ENCODE measurements around the gene ACTN4.

Gene ACTN4

GRCh38 chr19:38727868-38728660 is 80.6 kb downstream of the ACTN4 start:
- DNase-seq, result no peak

- no peak for DNase-seq
Observed at GRCh38 chr19:38728752-38729541, 81.5 kb downstream of the ACTN4 start.

- peak; percentile 73 to 74 for DNase-seq
Observed at GRCh38 chr19:38729653-38730469, 82.4 kb downstream of the ACTN4 start.

- DNase-seq, result no peak
Observed at GRCh38 chr19:38730470-38730730, 83.0 kb downstream of the ACTN4 start.

- no peak for DNase-seq
Observed at GRCh38 chr19:38730731-38731589, 83.5 kb downstream of the ACTN4 start.

- DNase-seq, result no peak
Observed at GRCh38 chr19:38731654-38732301, 84.3 kb downstream of the ACTN4 start.

- DNase-seq, result no peak
Observed at GRCh38 chr19:38733241-38733492, 85.7 kb downstream of the ACTN4 start.

GRCh38 chr19:38733493-38734175 is 86.2 kb downstream of the ACTN4 start:
- DNase-seq, result no peak

- no peak for DNase-seq
Observed at GRCh38 chr19:38734176-38734425, 86.7 kb downstream of the ACTN4 start.

GRCh38 chr19:38734426-38735256 is 87.2 kb downstream of the ACTN4 start:
- peak in 1 of 2 donors; percentile 20 for DNase-seq

- peak; percentile 27 for DNase-seq
Observed at GRCh38 chr19:38735257-38735686, 87.8 kb downstream of the ACTN4 start.

GRCh38 chr19:38736036-38736412 is 88.6 kb downstream of the ACTN4 start:
- DNase-seq, result peak; percentile 60 to 71

- peak; percentile 75 to 78 for DNase-seq
Observed at GRCh38 chr19:38736413-38737280, 89.2 kb downstream of the ACTN4 start.

- DNase-seq, result no peak
Observed at GRCh38 chr19:38737281-38737865, 89.9 kb downstream of the ACTN4 start.

- no peak for DNase-seq
Observed at GRCh38 chr19:38737921-38738737, 90.7 kb downstream of the ACTN4 start.

- DNase-seq, result peak in 1 of 2 donors; percentile 35
Observed at GRCh38 chr19:38739440-38740256, 92.2 kb downstream of the ACTN4 start.

- DNase-seq, result no peak
Observed at GRCh38 chr19:38740257-38740592, 92.8 kb downstream of the ACTN4 start.

GRCh38 chr19:38740932-38741331 is 93.5 kb downstream of the ACTN4 start:
- DNase-seq, result no peak
